Neural progenitor cell (in vitro differentiated cells): ENCODE measurements around the gene TSC22D3. TPM values are rescaled to one million over a fixed set of nuclear protein-coding genes. Genes with fewer than 3 reads are reported as not detected.

Experiments used
- DNase-seq: peaks from one replicate; pipeline ENCODE4 v3.0.0-alpha.2; 2016; ENCODE audit warnings: low spot score
- H2AFZ ChIP-seq: fragments of 200-600 bp; sonication (generic); replicated peaks from 2 replicates; pipeline ENCODE4 v1.6.1; 2016; ENCODE audit warnings: antibody characterized with exemption
- H3F3A ChIP-seq: fragments of 200-600 bp; sonication (generic); 2 replicates; pipeline ENCODE4 v1.6.1; 2016; ENCODE audit warnings: antibody characterized with exemption, low read depth
- H3K27ac ChIP-seq: fragments of 200-600 bp; sonication (generic); 2 replicates; pipeline ENCODE4 v1.5.1; 2016; ENCODE audit warnings: mild to moderate bottlenecking
- H3K27me3 ChIP-seq: fragments of 200-600 bp; sonication (generic); 2 replicates; pipeline ENCODE4 v1.6.1; 2016; ENCODE audit warnings: mild to moderate bottlenecking, moderate library complexity
- H3K36me3 ChIP-seq: fragments of 200-600 bp; sonication (generic); 2 replicates; pipeline ENCODE4 v1.5.1; 2016
- H3K4me1 ChIP-seq: fragments of 200-600 bp; sonication (generic); 2 replicates; pipeline ENCODE4 v1.6.1; 2016; ENCODE audit warnings: mixed run types
- H3K4me2 ChIP-seq: fragments of 200-600 bp; sonication (generic); 2 replicates; pipeline ENCODE4 v1.6.1; 2016
- H3K4me3 ChIP-seq: fragments of 200-600 bp; sonication (generic); 2 replicates; pipeline ENCODE4 v1.5.1; 2016
- H3K79me2 ChIP-seq: fragments of 200-600 bp; sonication (generic); 2 replicates; pipeline ENCODE4 v1.6.1; 2016; ENCODE audit warnings: low read depth
- H3K9ac ChIP-seq: fragments of 200-600 bp; sonication (generic); 2 replicates; pipeline ENCODE4 v1.6.1; 2016
- H3K9me3 ChIP-seq: fragments of 200-600 bp; sonication (generic); 2 replicates; pipeline ENCODE4 v1.5.1; 2016; ENCODE audit warnings: low read depth
- H4K20me1 ChIP-seq: fragments of 200-600 bp; sonication (generic); 2 replicates; pipeline ENCODE4 v1.6.1; 2016; ENCODE audit warnings: low read depth
- H3K27ac Mint-ChIP-seq: 3 replicates; pipeline ENCODE4 v1.8.0; 2021; ENCODE audit warnings: mixed read lengths
- H3K27me3 Mint-ChIP-seq: 2 replicates; pipeline ENCODE4 v1.8.0; 2022; ENCODE audit warnings: low read depth, mild to moderate bottlenecking, inconsistent platforms, moderate library complexity, mixed read lengths; ENCODE audit not compliant: insufficient read depth
- H3K36me3 Mint-ChIP-seq: 3 replicates; pipeline ENCODE4 v1.8.0; 2021; ENCODE audit warnings: mixed read lengths
- H3K4me1 Mint-ChIP-seq: 3 replicates; pipeline ENCODE4 v1.8.0; 2021; ENCODE audit warnings: mixed read lengths
- H3K4me3 Mint-ChIP-seq: 3 replicates; pipeline ENCODE4 v1.8.0; 2021; ENCODE audit warnings: mild to moderate bottlenecking, moderate library complexity, mixed read lengths
- H3K9me3 Mint-ChIP-seq: 3 replicates; pipeline ENCODE4 v1.8.0; 2020; ENCODE audit warnings: mixed read lengths
- CTCF ChIP-seq: fragments of 200-600 bp; sonication (generic); IDR thresholded peaks from 2 replicates; pipeline ENCODE4 v1.5.1; 2017; ENCODE audit warnings: antibody characterized with exemption, mild to moderate bottlenecking
- EZH2 ChIP-seq: fragments of 200-600 bp; sonication (generic); IDR thresholded peaks from 2 replicates; pipeline ENCODE4 v1.6.1; 2017; ENCODE audit warnings: antibody characterized with exemption, mild to moderate bottlenecking, moderate library complexity
- EZH2phosphoT487 ChIP-seq: fragments of 200-600 bp; sonication (generic); IDR thresholded peaks from 2 replicates; pipeline ENCODE4 v1.6.1; 2017; ENCODE audit warnings: antibody characterized with exemption
- total RNA-seq: library from RNA; depleted of rRNA; stranded (reverse); fragments of >200 nt; gene quantifications from 2 replicates; pipeline ENCODE4 v1.2.3, GENCODE V29; 2015; ENCODE audit warnings: low replicate concordance

Gene TSC22D3
- total RNA-seq, 1 donor from 2014 or later: 44.9 TPM

GRCh38 chrX:107706309-107706708 is 69.3 kb downstream of the TSC22D3 start:
- H4K20me1 ChIP-seq: no peaks in the 10 kb centered on the region
- no peak overlapping the region for H3K9ac ChIP-seq
- no peaks in the 10 kb centered on the region for H3F3A ChIP-seq
- no peak overlapping the region for H3K27ac Mint-ChIP-seq
- no peak overlapping the region for H3K4me3 ChIP-seq
- H3K4me1 ChIP-seq: peaks cover under 1% of the 10 kb centered on the region
- H3K36me3 Mint-ChIP-seq: no peaks in the 10 kb centered on the region
- H3K4me3 Mint-ChIP-seq: no peak overlapping the region
- H3K36me3 ChIP-seq: no peaks in the 10 kb centered on the region
- H3K9me3 Mint-ChIP-seq: no peaks in the 10 kb centered on the region
- no peak overlapping the region for H2AFZ ChIP-seq
- no peak overlapping the region for H3K4me2 ChIP-seq
- H3K27me3 ChIP-seq: no peaks in the 10 kb centered on the region
- TF ChIP-seq CTCF: no peak
- TF ChIP-seq EZH2phosphoT487: no peak
- no peak for TF ChIP-seq EZH2
- H3K79me2 ChIP-seq: no peaks in the 10 kb centered on the region
- no peak for DNase-seq
- peaks cover 16% of the 10 kb centered on the region for H3K4me1 Mint-ChIP-seq
- no peaks in the 10 kb centered on the region for H3K9me3 ChIP-seq
- H3K27me3 Mint-ChIP-seq: peaks cover 2% of the 10 kb centered on the region
- H3K27ac ChIP-seq: no peak overlapping the region

GRCh38 chrX:107704587-107704986 is 71.0 kb downstream of the TSC22D3 start:
- TF ChIP-seq CTCF: no peak
- no peak for TF ChIP-seq EZH2
- no peak for TF ChIP-seq EZH2phosphoT487

GRCh38 chrX:107704181-107704580 is 71.4 kb downstream of the TSC22D3 start:
- no peaks in the 10 kb centered on the region for H3K9me3 Mint-ChIP-seq

More at GRCh38 chrX:107704587-107704986, 71.0 kb downstream of the TSC22D3 start:
- H3K27ac ChIP-seq: no peak overlapping the region
- H3K4me3 ChIP-seq: no peak overlapping the region
- H3K9me3 ChIP-seq: no peaks in the 10 kb centered on the region
- no peaks in the 10 kb centered on the region for H3K79me2 ChIP-seq
- no peaks in the 10 kb centered on the region for H3K36me3 ChIP-seq
- no peak overlapping the region for H2AFZ ChIP-seq
- no peaks in the 10 kb centered on the region for H3F3A ChIP-seq
- Mint-ChIP-seq H3K9me3 (no peaks in the 10 kb centered on the region), H3K27me3 (peaks cover 2% of the 10 kb centered on the region), H3K4me1 (peaks cover 17% of the 10 kb centered on the region), H3K36me3 (no peaks in the 10 kb centered on the region), H3K4me3 (no peak overlapping the region), H3K27ac (peak overlapping the region; percentile 15)
- H4K20me1 ChIP-seq: no peaks in the 10 kb centered on the region
- H3K4me1 ChIP-seq: peaks cover 13% of the 10 kb centered on the region
- no peak for DNase-seq
- H3K4me2 ChIP-seq: no peak overlapping the region
- H3K27me3 ChIP-seq: no peaks in the 10 kb centered on the region
- no peak overlapping the region for H3K9ac ChIP-seq

More at GRCh38 chrX:107704181-107704580, 71.4 kb downstream of the TSC22D3 start:
- Mint-ChIP-seq H3K27ac (peak overlapping the region; percentile 15), H3K4me1 (peaks cover 17% of the 10 kb centered on the region), H3K36me3 (no peaks in the 10 kb centered on the region), H3K4me3 (no peak overlapping the region), H3K27me3 (peaks cover 2% of the 10 kb centered on the region)
- no peaks in the 10 kb centered on the region for H3K9me3 ChIP-seq
- H3K4me3 ChIP-seq: no peak overlapping the region
- no peak for DNase-seq
- H3K79me2 ChIP-seq: no peaks in the 10 kb centered on the region
- H3K4me1 ChIP-seq: peaks cover 13% of the 10 kb centered on the region
- H3F3A ChIP-seq: no peaks in the 10 kb centered on the region
- no peak overlapping the region for H3K4me2 ChIP-seq
- no peak overlapping the region for H2AFZ ChIP-seq
- H3K9ac ChIP-seq: no peak overlapping the region
- no peak overlapping the region for H3K27ac ChIP-seq
- no peaks in the 10 kb centered on the region for H3K36me3 ChIP-seq
- H4K20me1 ChIP-seq: no peaks in the 10 kb centered on the region
- H3K27me3 ChIP-seq: no peaks in the 10 kb centered on the region
- TF ChIP-seq EZH2: no peak
- no peak for TF ChIP-seq CTCF
- TF ChIP-seq EZH2phosphoT487: no peak
